Lung (tissue), 12 donors: Measurements from ENCODE around the gene AHRR. TPM values are rescaled to one million over a fixed set of nuclear protein-coding genes. Genes with fewer than 3 reads are reported as not detected.
"Not testable (repeated sequence)": the region's sequence is repeated elsewhere in the genome, so short reads cannot be mapped to it uniquely, and the experiment has no call there.

Source experiments
- ATAC-seq: fragments of 200-7000 bp; cut with Tn5 transposase; one replicate; pipeline ENCODE4 v1.9.1; 2020; ENCODE audit warnings: moderate number of reproducible peaks; ENCODE audit not compliant: insufficient read depth, low FRiP score
- DNase-seq, 3 donors: peaks; one replicate each; pipeline ENCODE4 v3.0.0-alpha.2; 2013 to 2017
- H3K27ac ChIP-seq, 2 donors: one replicate each; pipeline ENCODE4 v1.5.1; 2013; ENCODE audit warnings: mild to moderate bottlenecking in 2 of 2, moderate library complexity in 2 of 2, control low read depth in 1 of 2, inconsistent platforms in 1 of 2, low read depth in 1 of 2, low read length in 1 of 2
- H3K27me3 ChIP-seq, 3 donors: one replicate each; pipeline ENCODE4 v1.5.1; 2013; ENCODE audit warnings: low read length in 2 of 3; ENCODE audit not compliant: control insufficient read depth in 3 of 3, insufficient read depth in 3 of 3
- H3K36me3 ChIP-seq, 4 donors: one replicate each; pipeline ENCODE4 v1.5.1; 2013; ENCODE audit warnings: low read length in 4 of 4, mild to moderate bottlenecking in 1 of 4, moderate library complexity in 1 of 4; ENCODE audit not compliant: control insufficient read depth in 4 of 4, insufficient read depth in 4 of 4
- H3K4me1 ChIP-seq, 5 donors: one replicate each; pipeline ENCODE4 v1.5.1; 2013; ENCODE audit warnings: low read length in 5 of 5, mild to moderate bottlenecking in 2 of 5, moderate library complexity in 1 of 5; ENCODE audit not compliant: control insufficient read depth in 5 of 5, insufficient read depth in 5 of 5
- H3K4me3 ChIP-seq: one replicate; pipeline ENCODE4 v1.5.1; 2013; ENCODE audit warnings: mild to moderate bottlenecking, control low read depth, moderate library complexity
- H3K9ac ChIP-seq, 2 donors: one replicate each; pipeline ENCODE4 v1.5.1; 2013; ENCODE audit warnings: low read length in 2 of 2, control low read depth in 1 of 2; ENCODE audit not compliant: insufficient read depth in 1 of 2
- H3K9me3 ChIP-seq, 4 donors: one replicate each; pipeline ENCODE4 v1.5.1; 2013; ENCODE audit warnings: low read length in 3 of 4, mild to moderate bottlenecking in 1 of 4, moderate library complexity in 1 of 4; ENCODE audit not compliant: control insufficient read depth in 4 of 4, insufficient read depth in 3 of 4
- WGBS, 2 donors: extraction: QIAGEN DNeasy Blood & Tissue Kit; methylation state at CpG; one replicate each; pipeline ENCODE4 v1.1.7; 2013; 5-methylcytosine and 5-hydroxymethylcytosine counted together
- polyA plus RNA-seq, 2 donors: library from polyadenylated mRNA; stranded (reverse); fragments of 200-250 nt; gene quantifications; one replicate each; pipeline ENCODE4 v1.2.1, GENCODE V29; 2013
- total RNA-seq, 2 donors: library from RNA; depleted of rRNA in 1 of 2; stranded (reverse); fragments of >200 nt in 1 of 2; gene quantifications; one replicate each; pipeline ENCODE4 v1.2.1, GENCODE V29; 2014 to 2021
- TF ChIP-seq, protein P1 (sequence below): IDR thresholded peaks from 2 replicates; pipeline ENCODE4 v1.5.1; 2012; ENCODE audit warnings: mild to moderate bottlenecking; ENCODE audit errors: control extremely low read depth, extremely low read depth
- donor health status: control.
- donor health status: control.
- donor health status: Bipolar disorder and iron deficiency.
- donor health status: healthy.
- donor health status: DM: yes; HTN: yes; CAD: no.

AHRR gene
- total and polyA plus RNA-seq, 4 donors, result 0.63 to 8.8 (median 2.8) TPM

GRCh38 chr5:278646-279045 lies 42.9 kb upstream of the AHRR start:
- Histone ChIP-seq H3K9me3 (no peaks in the 10 kb centered on the region), H3K27me3 (no peaks in the 10 kb centered on the region), H3K27ac (no peak overlapping the region), H3K9ac (no peak overlapping the region), H3K4me3 (no peak overlapping the region), H3K36me3 (peaks cover 4 to 12% (median 7%) of the 10 kb centered on the region in 4 donors), H3K4me1 (peaks cover 0 to 2% (median 0%) of the 10 kb centered on the region in 5 donors)
- ATAC-seq (no peak), DNase-seq (no peak)
- 93 to 95% methylated on average over 9 of the region's 9 CpGs for WGBS, 2 donors
- TF ChIP-seq, protein P1, sequence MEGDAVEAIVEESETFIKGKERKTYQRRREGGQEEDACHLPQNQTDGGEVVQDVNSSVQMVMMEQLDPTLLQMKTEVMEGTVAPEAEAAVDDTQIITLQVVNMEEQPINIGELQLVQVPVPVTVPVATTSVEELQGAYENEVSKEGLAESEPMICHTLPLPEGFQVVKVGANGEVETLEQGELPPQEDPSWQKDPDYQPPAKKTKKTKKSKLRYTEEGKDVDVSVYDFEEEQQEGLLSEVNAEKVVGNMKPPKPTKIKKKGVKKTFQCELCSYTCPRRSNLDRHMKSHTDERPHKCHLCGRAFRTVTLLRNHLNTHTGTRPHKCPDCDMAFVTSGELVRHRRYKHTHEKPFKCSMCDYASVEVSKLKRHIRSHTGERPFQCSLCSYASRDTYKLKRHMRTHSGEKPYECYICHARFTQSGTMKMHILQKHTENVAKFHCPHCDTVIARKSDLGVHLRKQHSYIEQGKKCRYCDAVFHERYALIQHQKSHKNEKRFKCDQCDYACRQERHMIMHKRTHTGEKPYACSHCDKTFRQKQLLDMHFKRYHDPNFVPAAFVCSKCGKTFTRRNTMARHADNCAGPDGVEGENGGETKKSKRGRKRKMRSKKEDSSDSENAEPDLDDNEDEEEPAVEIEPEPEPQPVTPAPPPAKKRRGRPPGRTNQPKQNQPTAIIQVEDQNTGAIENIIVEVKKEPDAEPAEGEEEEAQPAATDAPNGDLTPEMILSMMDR, result no peak

GRCh38 chr5:279051-279665 lies 42.4 kb upstream of the AHRR start:
- 73 to 86% methylated on average over 14 of the region's 14 CpGs for WGBS, 2 donors
- H3K4me3 ChIP-seq, H3K27ac ChIP-seq, H3K9ac ChIP-seq, H3K27me3 ChIP-seq, H3K9me3 ChIP-seq, DNase-seq, H3K4me1 ChIP-seq, ATAC-seq: not testable (repeated sequence)
- peaks cover 3 to 12% (median 7%) of the 10 kb centered on the region in 4 donors for H3K36me3 ChIP-seq

DNA sequence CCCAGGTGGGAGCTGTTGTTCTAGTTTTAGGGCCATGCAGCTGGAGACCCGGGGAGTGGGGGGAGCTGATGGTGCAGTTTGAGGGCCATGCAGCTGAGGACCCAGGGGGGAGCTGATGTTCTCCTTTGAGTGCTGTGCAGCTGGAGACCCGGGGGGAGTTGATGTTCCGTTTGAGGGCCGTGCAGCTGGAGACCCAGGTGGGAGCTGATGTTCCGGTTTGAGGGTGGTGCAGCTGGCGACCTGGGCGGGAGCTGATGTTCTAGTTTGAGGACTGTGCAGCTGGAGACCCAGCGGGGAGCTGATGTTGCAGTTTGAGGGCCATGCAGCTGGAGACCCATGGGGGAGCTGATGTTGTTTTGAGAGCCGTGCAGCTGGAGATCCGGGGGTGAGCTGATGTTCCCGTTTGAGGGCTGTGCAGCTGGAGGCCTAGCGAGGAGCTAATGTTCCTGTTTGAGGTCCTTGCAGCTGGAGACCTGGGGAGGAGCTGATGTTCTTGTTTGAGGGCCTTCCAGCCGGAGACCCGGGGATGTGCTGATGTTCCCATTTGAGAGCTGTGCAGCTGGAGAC lies 35.4 kb upstream of the AHRR start:
- TF ChIP-seq, protein P1, result no peak
- peaks cover 0 to 29% (median 9%) of the 10 kb centered on the region in 4 donors for H3K36me3 ChIP-seq
- H3K9me3 ChIP-seq, result no peaks in the 10 kb centered on the region
- H3K9ac ChIP-seq, result no peak overlapping the region
- DNase-seq (no peak), ATAC-seq (no peak)
- no peaks in the 10 kb centered on the region for H3K27me3 ChIP-seq
- 91 to 93% methylated on average over 14 of the region's 14 CpGs for WGBS, 2 donors
- peaks cover 0 to 1% (median 0%) of the 10 kb centered on the region in 5 donors for H3K4me1 ChIP-seq
- H3K4me3 ChIP-seq, result no peak overlapping the region
- H3K27ac ChIP-seq, result no peak overlapping the region

- ATAC-seq, H3K4me1 ChIP-seq, H3K9me3 ChIP-seq, H3K27ac ChIP-seq, H3K27me3 ChIP-seq, DNase-seq, H3K9ac ChIP-seq, H3K4me3 ChIP-seq: not testable (repeated sequence)
- H3K36me3 ChIP-seq, result peaks cover 0 to 21% (median 5%) of the 10 kb centered on the region in 4 donors
- 91 to 93% methylated on average over 13 of the region's 13 CpGs for WGBS, 2 donors
Measured at GRCh38 chr5:290200-290599, 31.3 kb upstream of the AHRR start.

GRCh38 chr5:291345-291744 lies 30.2 kb upstream of the AHRR start:
- ATAC-seq, H3K4me3 ChIP-seq, H3K9me3 ChIP-seq, DNase-seq, H3K27ac ChIP-seq, H3K9ac ChIP-seq, H3K4me1 ChIP-seq, H3K27me3 ChIP-seq: not testable (repeated sequence)
- WGBS, 2 donors, result 98 to 99% methylated on average over 10 of the region's 10 CpGs
- peaks cover 0 to 11% (median 1%) of the 10 kb centered on the region in 4 donors for H3K36me3 ChIP-seq

GRCh38 chr5:294788-295187 lies 26.7 kb upstream of the AHRR start:
- not testable (repeated sequence) for H3K9me3 ChIP-seq, DNase-seq, H3K27ac ChIP-seq, H3K9ac ChIP-seq, ATAC-seq, H3K4me3 ChIP-seq, H3K36me3 ChIP-seq, H3K4me1 ChIP-seq, H3K27me3 ChIP-seq
- WGBS, 2 donors, result 97 to 98% methylated on average over 13 to 16 of the region's 17 CpGs

- WGBS, 2 donors, result 84 to 88% methylated on average over 10 of the region's 10 CpGs
- not testable (repeated sequence) for ATAC-seq, DNase-seq, H3K4me1 ChIP-seq, H3K27me3 ChIP-seq, H3K9ac ChIP-seq, H3K4me3 ChIP-seq, H3K9me3 ChIP-seq, H3K36me3 ChIP-seq, H3K27ac ChIP-seq
Measured at GRCh38 chr5:296207-296606, 25.3 kb upstream of the AHRR start.
